CD4-positive, alpha-beta T cell treated with Interleukin-6 for 4 hours (primary cell): Measurements from ENCODE around the gene WWC2.

Source experiments
- DNase-seq: peaks from one replicate; pipeline ENCODE4 v3.0.0-alpha.2; 2020; ENCODE audit warnings: mixed read lengths

Gene WWC2

DNA sequence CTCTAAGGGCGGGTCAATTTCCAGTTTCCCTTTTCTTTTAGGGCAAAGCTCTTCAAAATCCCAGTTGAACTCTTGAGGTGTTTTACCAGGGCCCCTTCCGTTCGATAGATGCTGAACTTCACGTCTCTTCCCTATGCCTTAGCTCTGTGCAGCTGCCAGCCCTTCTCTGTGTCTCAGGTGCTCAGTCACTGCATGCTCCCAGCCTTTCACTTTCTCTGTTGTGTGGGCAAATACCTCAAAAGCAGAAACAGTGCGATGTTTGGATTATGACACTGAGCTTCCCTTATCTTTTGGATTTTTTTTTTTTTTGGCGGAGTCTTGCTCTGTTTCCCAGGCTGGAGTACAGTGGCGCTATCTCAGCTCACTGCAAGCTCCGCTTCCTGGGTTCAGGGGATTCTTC is 112.5 kb downstream of the WWC2 start:
- DNase-seq, result no peak

GRCh38 chr4:183213996-183214395 is 114.9 kb downstream of the WWC2 start:
- no peak for DNase-seq

DNA sequence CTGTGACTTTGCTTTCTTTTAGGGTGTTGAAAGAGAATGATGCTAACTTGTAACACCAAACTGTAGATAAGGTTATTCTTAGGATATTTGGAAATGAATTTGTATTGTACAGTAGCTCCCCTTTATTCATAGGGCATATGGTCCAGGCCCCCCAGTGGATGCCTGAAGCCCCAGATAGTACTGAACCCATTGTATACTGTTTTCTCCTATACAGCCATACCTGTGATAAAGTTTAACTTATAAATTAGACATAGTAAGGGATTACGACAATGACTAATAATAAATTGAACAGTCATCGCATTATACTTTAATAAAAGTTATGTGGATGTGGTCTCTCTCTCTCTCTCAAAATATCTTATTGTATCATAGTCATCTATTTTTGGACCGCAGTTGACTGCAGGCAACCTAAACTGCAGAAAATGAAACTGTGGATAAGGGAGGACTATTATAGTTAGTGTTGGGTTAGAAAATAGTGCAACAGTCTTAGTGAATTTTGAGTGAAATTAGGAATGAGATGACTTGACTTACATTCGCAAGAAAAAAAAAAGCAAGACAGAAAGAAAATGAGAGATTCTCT is 115.9 kb downstream of the WWC2 start:
- DNase-seq, result no peak

- DNase-seq, result no peak
Observed at GRCh38 chr4:183220236-183220635, 121.2 kb downstream of the WWC2 start.

DNA sequence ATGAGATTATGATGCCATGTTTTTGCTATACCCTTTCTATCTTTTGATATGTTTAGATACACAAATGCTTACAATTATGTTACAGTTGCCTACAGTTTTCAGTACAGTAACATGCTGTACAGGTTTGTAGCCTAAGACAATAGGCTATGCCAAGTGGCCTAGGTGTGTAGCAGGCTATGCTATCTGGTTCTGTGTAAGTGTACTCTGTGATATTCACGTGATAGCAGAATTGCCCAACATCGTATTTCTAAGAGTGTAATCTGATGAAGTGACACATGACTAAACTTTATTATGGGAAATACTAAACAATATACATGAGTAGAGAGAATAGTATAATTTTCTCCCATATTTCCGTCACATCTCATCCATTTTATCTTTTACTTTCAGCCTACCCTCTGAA is 124.0 kb downstream of the WWC2 start:
- no peak for DNase-seq

DNA sequence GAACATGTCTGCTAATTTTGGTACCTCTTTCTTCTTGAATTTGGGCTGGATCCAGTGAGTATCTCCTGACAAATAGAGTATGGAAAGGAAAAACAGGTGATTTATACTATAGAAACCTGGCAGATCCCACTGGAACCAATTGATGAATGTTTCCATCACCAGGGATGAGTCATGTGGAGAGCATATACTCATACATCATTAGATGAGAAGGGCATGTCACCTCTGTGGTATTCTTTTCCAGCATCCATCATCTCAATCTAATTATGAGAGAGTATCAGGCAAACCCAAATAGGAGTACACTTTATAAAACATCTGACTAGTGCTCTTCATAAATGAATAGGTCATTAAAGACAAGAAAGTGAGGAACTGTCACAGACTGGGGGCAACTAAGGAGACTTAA is 130.3 kb downstream of the WWC2 start:
- no peak for DNase-seq

- DNase-seq, result no peak
Observed at GRCh38 chr4:183240581-183241321, 141.7 kb downstream of the WWC2 start.

DNA sequence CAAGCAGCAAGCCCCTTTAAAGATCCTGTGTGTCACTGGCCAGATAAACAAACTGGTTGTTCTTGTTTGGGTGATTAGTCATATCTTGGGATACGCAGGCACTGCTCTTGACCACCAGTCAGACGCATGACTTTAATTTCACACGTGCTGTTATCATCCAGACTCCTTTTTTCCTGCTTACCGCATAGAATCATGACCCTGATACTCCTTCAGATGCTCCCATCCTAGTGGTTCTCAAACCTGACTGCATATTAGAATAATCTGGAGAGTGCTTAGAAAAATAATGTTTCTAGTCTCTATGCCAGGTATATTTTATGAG is 142.2 kb downstream of the WWC2 start:
- DNase-seq, result no peak

DNA sequence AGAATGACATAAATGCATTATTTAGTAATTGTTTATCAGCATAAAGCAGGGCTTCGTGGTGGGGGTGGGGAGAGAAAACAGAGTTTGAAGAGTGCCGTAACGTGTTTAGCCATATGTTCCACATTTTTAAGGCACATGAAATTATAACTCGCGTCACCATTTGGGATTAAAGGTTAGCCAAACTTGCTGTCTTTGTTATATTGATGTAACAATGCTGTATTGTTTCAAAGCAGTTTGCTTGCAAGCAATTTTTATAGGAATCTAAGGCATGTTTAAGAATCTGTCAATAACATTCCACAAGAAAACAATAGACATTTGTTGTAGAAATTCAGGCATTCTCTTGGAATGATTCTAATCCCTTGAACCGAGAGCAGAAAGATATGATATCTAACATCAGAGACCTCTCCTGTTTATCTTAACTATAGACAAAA is 142.7 kb downstream of the WWC2 start:
- no peak for DNase-seq

DNA sequence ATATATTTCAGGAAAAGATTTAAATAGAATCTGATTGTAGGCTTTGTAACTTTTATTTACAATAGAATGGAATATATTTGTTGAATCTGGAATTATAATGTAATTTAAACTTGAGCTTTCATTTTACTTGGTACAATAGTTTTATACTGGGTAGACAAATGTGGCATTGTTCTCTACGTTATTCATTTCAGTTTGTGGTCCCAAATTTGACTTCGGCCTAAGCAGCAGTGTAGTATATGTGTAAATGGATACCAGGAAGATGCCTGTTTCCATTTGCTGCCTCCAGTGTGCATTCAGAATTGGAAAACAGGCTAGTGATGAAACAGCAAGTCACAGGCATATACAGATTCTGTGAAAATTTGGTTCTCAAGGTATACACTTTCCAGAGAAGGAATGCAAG is 143.2 kb downstream of the WWC2 start:
- no peak for DNase-seq

GRCh38 chr4:183244019-183244418 is 145.0 kb downstream of the WWC2 start:
- no peak for DNase-seq

DNA sequence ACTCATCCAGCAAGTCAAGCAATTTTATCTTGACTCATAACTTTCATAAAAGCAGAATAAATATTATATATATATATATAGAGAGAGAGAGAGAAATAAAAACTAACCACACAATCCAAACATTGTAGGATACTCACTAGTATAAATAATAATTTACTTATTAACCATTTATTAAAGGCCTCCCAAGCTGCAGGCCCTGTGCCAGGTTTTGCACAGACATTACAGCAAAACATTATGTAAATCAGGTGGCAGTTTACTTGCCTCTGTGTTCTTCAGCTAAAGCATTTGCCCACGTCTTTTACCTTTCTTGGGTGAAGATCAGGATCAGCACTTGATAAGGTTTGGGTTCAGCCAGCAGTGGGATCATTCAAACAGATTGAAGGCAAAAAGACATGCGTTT is 145.4 kb downstream of the WWC2 start:
- DNase-seq, result no peak

DNA sequence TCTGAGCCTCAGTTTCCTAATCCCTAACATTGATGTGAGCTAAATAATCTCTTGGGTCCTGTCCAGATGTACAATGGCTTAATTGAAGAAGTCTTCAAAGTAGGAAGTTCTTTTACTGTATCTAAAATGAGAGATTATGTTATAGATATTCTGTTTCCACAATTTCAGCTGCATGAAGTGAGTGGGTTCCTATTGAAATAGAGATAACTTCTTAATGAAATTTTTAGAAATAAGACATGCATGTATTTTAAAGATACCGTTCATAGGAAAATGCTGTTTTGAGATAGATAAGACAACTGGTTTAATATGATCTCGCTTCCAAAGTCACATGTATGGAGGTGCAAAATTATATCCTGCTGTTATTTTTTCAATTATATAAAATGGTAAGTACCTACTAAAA is 149.1 kb downstream of the WWC2 start:
- DNase-seq, result no peak

- DNase-seq, result peak; percentile 7
Observed at GRCh38 chr4:183249854-183250253, 150.8 kb downstream of the WWC2 start.

DNA sequence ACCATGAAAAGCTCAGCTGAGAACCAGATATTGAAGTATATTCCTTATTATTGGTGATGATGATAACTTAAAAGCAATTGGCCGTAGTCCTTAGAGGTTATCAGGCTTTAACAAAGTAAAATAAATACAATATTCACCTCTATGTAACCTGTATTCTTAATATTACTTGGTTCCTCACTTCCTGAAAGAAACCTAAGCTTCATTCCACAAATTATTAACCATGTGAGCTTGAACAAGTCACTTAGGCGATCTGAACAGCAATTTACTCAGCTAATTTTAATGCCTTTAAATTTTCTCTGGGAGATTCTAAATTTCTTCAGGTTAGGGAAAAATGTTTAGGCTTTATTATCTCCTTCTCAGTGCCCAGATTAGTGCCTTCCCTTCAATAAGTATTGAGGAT is 151.8 kb downstream of the WWC2 start:
- no peak for DNase-seq

- DNase-seq, result no peak
Observed at GRCh38 chr4:183252959-183253358, 153.9 kb downstream of the WWC2 start.

- no peak for DNase-seq
Observed at GRCh38 chr4:183253451-183253850, 154.4 kb downstream of the WWC2 start.

GRCh38 chr4:183254162-183254561 is 155.1 kb downstream of the WWC2 start:
- DNase-seq, result no peak

- no peak for DNase-seq
Observed at GRCh38 chr4:183255487-183255886, 156.4 kb downstream of the WWC2 start.

DNA sequence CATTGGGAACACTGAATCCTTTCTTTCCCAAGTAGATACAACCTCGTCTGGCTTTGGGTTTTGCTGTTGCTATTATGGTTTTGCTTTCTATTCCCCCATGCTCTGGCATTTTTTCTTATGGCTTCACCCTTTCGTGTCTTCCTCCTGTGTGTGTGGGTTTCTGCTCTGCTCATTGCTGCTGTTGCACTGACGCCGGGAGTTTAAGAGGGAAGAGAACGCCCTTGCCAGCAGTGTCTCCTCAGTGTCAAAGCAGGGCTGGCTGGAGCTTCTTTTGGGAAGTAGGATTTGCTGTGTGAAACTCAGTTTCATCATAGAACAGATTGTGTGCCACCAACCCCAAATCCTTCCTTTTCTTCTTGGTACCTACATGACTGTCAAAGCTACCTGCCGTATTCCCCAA is 157.3 kb downstream of the WWC2 start:
- no peak for DNase-seq

DNA sequence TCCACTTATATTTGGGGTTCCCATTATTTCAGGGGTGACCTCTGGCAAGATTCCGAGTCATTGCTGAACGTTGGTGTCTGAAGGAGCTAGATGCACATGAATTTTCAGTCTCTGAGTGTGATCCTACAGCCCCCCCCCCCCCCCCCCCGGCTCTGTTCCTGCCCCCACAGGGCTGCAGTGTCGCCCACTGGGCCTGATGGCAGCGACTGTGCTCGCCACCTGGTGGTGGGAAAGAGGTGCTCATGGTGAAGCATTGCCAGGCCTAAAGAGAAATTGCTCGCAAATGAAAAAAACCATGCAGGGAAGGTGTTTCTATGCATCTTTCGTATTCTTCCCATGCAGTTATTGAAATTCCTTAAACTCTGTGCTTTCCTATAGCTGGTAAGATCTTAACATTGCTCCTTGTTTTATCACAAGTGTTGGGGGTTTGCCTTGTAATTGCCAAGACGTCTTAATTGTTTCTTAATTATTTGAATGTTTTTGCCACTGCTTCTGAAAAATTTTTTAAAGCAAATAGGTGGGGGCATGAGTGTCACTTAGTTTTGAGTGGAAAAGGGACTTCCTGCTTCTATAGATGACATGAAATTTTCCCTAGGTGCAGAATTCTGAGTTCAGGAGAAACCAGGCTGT is 157.8 kb downstream of the WWC2 start:
- peak; percentile 51 for DNase-seq

DNA sequence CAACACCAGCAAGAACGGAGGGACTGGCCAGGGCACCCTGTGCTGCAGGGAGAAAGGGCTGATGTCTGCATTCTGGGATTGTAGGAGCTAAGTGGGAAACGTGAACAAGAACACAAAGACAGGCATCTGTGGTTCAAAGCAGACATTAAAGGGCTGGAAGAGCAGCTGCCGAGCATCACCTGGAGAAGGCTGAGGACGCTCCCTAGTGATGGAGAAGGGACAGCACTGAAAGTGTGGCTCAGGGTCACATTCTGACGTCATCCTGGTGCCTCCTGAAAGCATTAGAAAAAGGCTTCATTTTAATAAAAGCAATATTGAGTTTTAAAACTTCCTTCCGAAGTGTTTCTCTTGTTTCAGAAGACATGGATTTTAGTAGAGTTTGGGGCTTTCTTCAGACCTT is 158.8 kb downstream of the WWC2 start:
- DNase-seq, result no peak

GRCh38 chr4:183260491-183261151 is 161.6 kb downstream of the WWC2 start:
- DNase-seq, result no peak
